Neural cell (in vitro differentiated cells): ENCODE measurements around the gene SSBP2. TPM values are rescaled to one million over a fixed set of nuclear protein-coding genes. Genes with fewer than 3 reads are reported as not detected.
"Not testable (repeated sequence)": the region's sequence is repeated elsewhere in the genome, so short reads cannot be mapped to it uniquely, and the experiment has no call there.

ENCODE experiments used
- H2AFZ ChIP-seq: fragments of 200-600, 300-800 bp; sonication (generic), shearing (Covaris generic); 2 replicates; pipeline ENCODE4 v1.6.0; 2014; ENCODE audit warnings: low read depth, mild to moderate bottlenecking, antibody characterized with exemption, low read length, moderate library complexity
- H3F3A ChIP-seq: fragments of 200-600 bp; shearing (Covaris generic); 2 replicates; pipeline ENCODE4 v1.6.1; 2016; ENCODE audit warnings: mild to moderate bottlenecking, moderate library complexity, mixed read lengths, antibody characterized with exemption, low read length; ENCODE audit not compliant: insufficient read depth, poor library complexity, severe bottlenecking
- H3K27ac ChIP-seq: fragments of 200-600, 300-800 bp; sonication (generic), shearing (Covaris generic); 2 replicates; pipeline ENCODE4 v1.5.1; 2014; ENCODE audit warnings: mild to moderate bottlenecking, low read length, moderate library complexity
- H3K27me3 ChIP-seq: fragments of 300-800, 200-600 bp; sonication (generic), shearing (Covaris generic); 2 replicates; pipeline ENCODE4 v1.6.0; 2014; ENCODE audit warnings: mild to moderate bottlenecking, low read depth, low read length, moderate library complexity; ENCODE audit not compliant: insufficient read depth
- H3K36me3 ChIP-seq: fragments of 300-800, 200-600 bp; sonication (generic), shearing (Covaris generic); 2 replicates; pipeline ENCODE4 v1.5.1; 2014; ENCODE audit warnings: mild to moderate bottlenecking, antibody characterized with exemption, low read length, moderate library complexity; ENCODE audit not compliant: insufficient read depth
- H3K4me2 ChIP-seq: fragments of 300-800, 200-600 bp; sonication (generic), shearing (Covaris generic); 2 replicates; pipeline ENCODE4 v1.6.0; 2014; ENCODE audit warnings: mild to moderate bottlenecking, low read length
- H3K4me3 ChIP-seq: fragments of 300-800, 200-600 bp; sonication (generic), shearing (Covaris generic); 2 replicates; pipeline ENCODE4 v1.5.1; 2014; ENCODE audit warnings: mild to moderate bottlenecking, low read length, moderate library complexity
- H3K79me2 ChIP-seq: fragments of 200-600 bp; shearing (Covaris generic); replicated peaks from 2 replicates; pipeline ENCODE4 v1.6.0; 2014; ENCODE audit warnings: mild to moderate bottlenecking, low read length, moderate library complexity; ENCODE audit not compliant: insufficient read depth
- H3K9ac ChIP-seq: fragments of 300-800, 200-600 bp; sonication (generic), shearing (Covaris generic); 2 replicates; pipeline ENCODE4 v1.6.1; 2016; ENCODE audit warnings: mild to moderate bottlenecking, low read length, mixed read lengths
- H3K9me2 ChIP-seq: fragments of 200-600 bp; shearing (Covaris generic); 2 replicates; pipeline ENCODE4 v1.6.1; 2016; ENCODE audit warnings: mild to moderate bottlenecking, low read length, mixed read lengths; ENCODE audit not compliant: insufficient read depth
- H3K9me3 ChIP-seq: fragments of 200-600, 300-800 bp; sonication (generic), shearing (Covaris generic); 2 replicates; pipeline ENCODE4 v1.6.1; 2016; ENCODE audit warnings: mild to moderate bottlenecking, mixed run types, low read length, moderate library complexity, mixed read lengths
- H4K20me1 ChIP-seq: fragments of 200-600 bp; shearing (Covaris generic); 2 replicates; pipeline ENCODE4 v1.6.1; 2016; ENCODE audit warnings: mild to moderate bottlenecking, mixed run types; ENCODE audit not compliant: insufficient read depth
- EP300 ChIP-seq: fragments of 450-650 bp; conservative IDR thresholded peaks from 2 replicates; pipeline ENCODE4 v1.6.1; 2014; ENCODE audit warnings: antibody characterized with exemption, mild to moderate bottlenecking, moderate library complexity; ENCODE audit not compliant: poor library complexity, severe bottlenecking
- EZH2 ChIP-seq: fragments of 200-600, 300-800 bp; shearing (Covaris generic), sonication (generic); IDR thresholded peaks from 2 replicates; pipeline ENCODE4 v1.6.1; 2014; ENCODE audit warnings: antibody characterized with exemption, low read length, borderline replicate concordance, mild to moderate bottlenecking; ENCODE audit not compliant: insufficient read depth, poor library complexity, severe bottlenecking
- MXI1 ChIP-seq: fragments of 450-650 bp; conservative IDR thresholded peaks from 2 replicates; pipeline ENCODE4 v1.6.1; 2014; ENCODE audit warnings: antibody characterized with exemption, mild to moderate bottlenecking; ENCODE audit not compliant: poor library complexity, severe bottlenecking
- POLR2AphosphoS5 ChIP-seq: IDR thresholded peaks from 2 replicates; pipeline ENCODE4 v1.6.1; 2012
- RAD21 ChIP-seq: fragments of 450-650 bp; conservative IDR thresholded peaks from 2 replicates; pipeline ENCODE4 v1.6.1; 2014; ENCODE audit warnings: antibody characterized with exemption, mild to moderate bottlenecking, moderate library complexity
- REST ChIP-seq: IDR thresholded peaks from 2 replicates; pipeline ENCODE4 v1.6.1; 2012; ENCODE audit warnings: borderline replicate concordance
- SMC3 ChIP-seq: fragments of 450-650 bp; conservative IDR thresholded peaks from 2 replicates; pipeline ENCODE4 v1.6.1; 2014; ENCODE audit warnings: antibody characterized with exemption, mild to moderate bottlenecking, moderate library complexity; ENCODE audit not compliant: poor library complexity
- TAF1 ChIP-seq: IDR thresholded peaks from 2 replicates; pipeline ENCODE4 v1.6.1; 2012; ENCODE audit warnings: low read depth
- polyA plus RNA-seq: library from polyadenylated mRNA; depleted of rRNA; stranded (reverse); fragments of >200 nt; gene quantifications from 2 replicates; pipeline ENCODE4 v1.2.3, GENCODE V29; 2014
- TF ChIP-seq, protein P1 (sequence below): fragments of 450-650 bp; IDR thresholded peaks from 2 replicates; pipeline ENCODE4 v1.5.1; 2014; ENCODE audit warnings: antibody characterized with exemption, mild to moderate bottlenecking, moderate library complexity; ENCODE audit not compliant: poor library complexity, severe bottlenecking

Gene SSBP2
- polyA plus RNA-seq, 1 donor from 2014 or later, result 128 TPM

- Histone ChIP-seq H3K9me2 (no peaks in the 10 kb centered on the region), H4K20me1 (no peaks in the 10 kb centered on the region), H3K9me3 (no peaks in the 10 kb centered on the region), H3K27me3 (no peaks in the 10 kb centered on the region), H3K36me3 (peaks cover 4% of the 10 kb centered on the region), H3K27ac (no peak overlapping the region), H3K4me2 (no peak overlapping the region), H2AFZ (no peak overlapping the region), H3K4me3 (no peak overlapping the region), H3K9ac (no peak overlapping the region), H3K79me2 (no peaks in the 10 kb centered on the region), H3F3A (no peaks in the 10 kb centered on the region)
- no peak for TF ChIP-seq RAD21
- TF ChIP-seq REST, result no peak
- no peak for TF ChIP-seq EP300
- no peak for TF ChIP-seq POLR2AphosphoS5
- no peak for TF ChIP-seq EZH2
- no peak for TF ChIP-seq TAF1
- no peak for TF ChIP-seq SMC3
- TF ChIP-seq MXI1, result no peak
- TF ChIP-seq, protein P1, sequence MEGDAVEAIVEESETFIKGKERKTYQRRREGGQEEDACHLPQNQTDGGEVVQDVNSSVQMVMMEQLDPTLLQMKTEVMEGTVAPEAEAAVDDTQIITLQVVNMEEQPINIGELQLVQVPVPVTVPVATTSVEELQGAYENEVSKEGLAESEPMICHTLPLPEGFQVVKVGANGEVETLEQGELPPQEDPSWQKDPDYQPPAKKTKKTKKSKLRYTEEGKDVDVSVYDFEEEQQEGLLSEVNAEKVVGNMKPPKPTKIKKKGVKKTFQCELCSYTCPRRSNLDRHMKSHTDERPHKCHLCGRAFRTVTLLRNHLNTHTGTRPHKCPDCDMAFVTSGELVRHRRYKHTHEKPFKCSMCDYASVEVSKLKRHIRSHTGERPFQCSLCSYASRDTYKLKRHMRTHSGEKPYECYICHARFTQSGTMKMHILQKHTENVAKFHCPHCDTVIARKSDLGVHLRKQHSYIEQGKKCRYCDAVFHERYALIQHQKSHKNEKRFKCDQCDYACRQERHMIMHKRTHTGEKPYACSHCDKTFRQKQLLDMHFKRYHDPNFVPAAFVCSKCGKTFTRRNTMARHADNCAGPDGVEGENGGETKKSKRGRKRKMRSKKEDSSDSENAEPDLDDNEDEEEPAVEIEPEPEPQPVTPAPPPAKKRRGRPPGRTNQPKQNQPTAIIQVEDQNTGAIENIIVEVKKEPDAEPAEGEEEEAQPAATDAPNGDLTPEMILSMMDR, result no peak
Observed at GRCh38 chr5:81482595-81482994, 268.3 kb downstream of the SSBP2 start.

DNA sequence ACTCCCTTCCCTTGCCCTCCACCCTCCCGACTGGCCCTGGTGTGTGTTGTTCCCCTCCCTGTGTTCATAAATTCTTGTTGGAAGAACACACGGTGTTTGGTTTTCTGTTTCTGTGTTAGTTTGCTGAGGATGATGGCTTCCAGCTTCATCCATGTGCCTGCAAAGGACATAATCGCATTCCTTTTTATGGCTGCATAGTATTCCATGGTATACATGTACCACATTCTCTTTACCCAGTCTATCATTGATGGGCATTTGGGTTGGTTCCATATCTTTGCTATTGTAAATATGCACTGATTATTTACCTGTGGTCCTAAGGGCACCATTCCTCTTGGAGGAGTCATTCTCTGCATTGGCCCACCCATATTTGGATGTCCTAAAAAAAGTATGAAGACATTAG is 277.5 kb downstream of the SSBP2 start:
- H3K36me3 ChIP-seq, result peaks cover 26% of the 10 kb centered on the region
- H3K9ac ChIP-seq, H3K4me2 ChIP-seq, H4K20me1 ChIP-seq, H3K27me3 ChIP-seq, H3K9me2 ChIP-seq, H3K4me3 ChIP-seq, H3K9me3 ChIP-seq, H2AFZ ChIP-seq, H3F3A ChIP-seq, H3K79me2 ChIP-seq, H3K27ac ChIP-seq: not testable (repeated sequence)

GRCh38 chr5:81469676-81470075 is 281.2 kb downstream of the SSBP2 start:
- Histone ChIP-seq H3K36me3 (peaks cover 36% of the 10 kb centered on the region), H3K79me2 (no peaks in the 10 kb centered on the region), H2AFZ (no peak overlapping the region), H3K9ac (no peak overlapping the region), H3K27me3 (no peaks in the 10 kb centered on the region), H4K20me1 (no peaks in the 10 kb centered on the region), H3K27ac (no peak overlapping the region), H3K9me2 (no peaks in the 10 kb centered on the region), H3F3A (peaks cover 3% of the 10 kb centered on the region), H3K4me2 (no peak overlapping the region), H3K4me3 (no peak overlapping the region), H3K9me3 (peaks cover 7% of the 10 kb centered on the region)
- TF ChIP-seq REST, result no peak
- no peak for TF ChIP-seq POLR2AphosphoS5
- TF ChIP-seq EP300, result no peak
- TF ChIP-seq MXI1, result no peak
- TF ChIP-seq, protein P1, result no peak
- no peak for TF ChIP-seq RAD21
- TF ChIP-seq EZH2, result no peak
- TF ChIP-seq SMC3, result no peak
- no peak for TF ChIP-seq TAF1
